C4-2B (cell line): ENCODE results near the gene ZNRF1.

Experiments used
- H3K27ac ChIP-seq: fragments of 450-650 bp; 2 replicates; pipeline ENCODE4 v1.5.1; 2017
- ZFX ChIP-seq: fragments of 450-650 bp; IDR thresholded peaks from 2 replicates; pipeline ENCODE4 v1.6.1; 2017
- TF ChIP-seq, protein P1 (sequence below): fragments of 450-650 bp; conservative IDR thresholded peaks from 2 replicates; pipeline ENCODE4 v1.5.1; 2017; ENCODE audit warnings: mild to moderate bottlenecking

Gene ZNRF1

GRCh38 chr16:75081179-75081859 lies 82.5 kb downstream of the ZNRF1 start:
- peak overlapping the region; percentile 76 for H3K27ac ChIP-seq
- TF ChIP-seq, protein P1, sequence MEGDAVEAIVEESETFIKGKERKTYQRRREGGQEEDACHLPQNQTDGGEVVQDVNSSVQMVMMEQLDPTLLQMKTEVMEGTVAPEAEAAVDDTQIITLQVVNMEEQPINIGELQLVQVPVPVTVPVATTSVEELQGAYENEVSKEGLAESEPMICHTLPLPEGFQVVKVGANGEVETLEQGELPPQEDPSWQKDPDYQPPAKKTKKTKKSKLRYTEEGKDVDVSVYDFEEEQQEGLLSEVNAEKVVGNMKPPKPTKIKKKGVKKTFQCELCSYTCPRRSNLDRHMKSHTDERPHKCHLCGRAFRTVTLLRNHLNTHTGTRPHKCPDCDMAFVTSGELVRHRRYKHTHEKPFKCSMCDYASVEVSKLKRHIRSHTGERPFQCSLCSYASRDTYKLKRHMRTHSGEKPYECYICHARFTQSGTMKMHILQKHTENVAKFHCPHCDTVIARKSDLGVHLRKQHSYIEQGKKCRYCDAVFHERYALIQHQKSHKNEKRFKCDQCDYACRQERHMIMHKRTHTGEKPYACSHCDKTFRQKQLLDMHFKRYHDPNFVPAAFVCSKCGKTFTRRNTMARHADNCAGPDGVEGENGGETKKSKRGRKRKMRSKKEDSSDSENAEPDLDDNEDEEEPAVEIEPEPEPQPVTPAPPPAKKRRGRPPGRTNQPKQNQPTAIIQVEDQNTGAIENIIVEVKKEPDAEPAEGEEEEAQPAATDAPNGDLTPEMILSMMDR: no peak
- no peak for TF ChIP-seq ZFX

DNA sequence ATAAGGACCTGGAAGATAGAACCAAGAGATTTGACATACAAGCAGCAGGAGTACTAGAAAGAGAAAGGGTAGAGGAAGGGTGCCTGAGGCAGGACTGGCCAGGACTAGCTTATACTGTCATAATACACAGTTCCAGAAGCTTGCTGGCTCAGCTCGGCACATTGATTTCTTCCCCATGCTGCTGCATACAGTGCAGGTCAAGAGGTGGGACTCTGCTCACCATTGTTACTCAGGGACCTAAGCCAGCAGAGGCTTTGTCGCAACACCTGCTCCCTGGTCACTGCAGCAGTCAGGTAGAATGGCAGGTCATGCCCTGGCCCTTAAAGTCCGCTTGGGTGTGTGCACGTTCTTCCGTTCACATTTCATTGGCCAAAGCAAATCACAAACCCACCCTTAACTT lies 85.0 kb downstream of the ZNRF1 start:
- no peak overlapping the region for H3K27ac ChIP-seq
- TF ChIP-seq ZFX: no peak
- TF ChIP-seq, protein P1: no peak

DNA sequence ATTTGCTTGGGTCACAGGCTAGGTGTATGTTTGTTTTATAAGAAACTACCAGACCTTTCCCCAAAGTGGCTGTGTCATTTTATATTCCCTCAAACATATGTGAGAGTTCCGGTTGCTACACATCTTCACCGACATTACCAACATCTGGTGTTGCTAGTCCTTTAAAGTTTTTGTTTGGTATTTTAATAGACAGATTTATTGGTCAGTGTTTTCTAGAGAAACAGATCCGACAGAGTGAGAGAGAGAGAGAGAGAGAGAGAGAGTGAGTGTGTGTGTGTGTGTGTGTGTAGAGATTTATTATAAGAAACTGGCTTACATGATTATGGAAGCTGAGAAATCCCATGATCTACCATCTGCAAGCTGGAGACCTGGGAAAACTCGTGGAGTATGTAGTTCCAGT lies 86.7 kb downstream of the ZNRF1 start:
- no peak overlapping the region for H3K27ac ChIP-seq

DNA sequence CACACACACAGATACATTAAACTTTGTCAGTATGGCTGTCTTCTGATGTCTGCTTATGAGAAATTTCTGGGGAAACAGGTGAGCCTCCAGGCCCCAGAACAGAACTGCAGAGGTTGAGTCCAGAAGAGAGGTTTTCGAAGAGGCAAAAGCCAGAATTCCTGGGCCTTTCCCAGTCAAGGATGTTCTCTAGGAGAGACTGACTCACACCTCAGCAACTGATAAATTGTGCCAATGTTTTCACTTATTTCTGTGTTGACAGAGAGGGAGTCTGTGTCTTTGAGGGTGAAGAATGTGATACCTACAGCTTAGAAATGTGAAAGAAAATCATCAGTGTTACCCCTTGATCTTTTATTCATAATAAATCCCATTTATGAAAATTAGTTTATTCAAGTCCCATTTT lies 87.5 kb downstream of the ZNRF1 start:
- H3K27ac ChIP-seq: no peak overlapping the region

More for the DNA sequence above, 86.7 kb downstream of the ZNRF1 start:
- TF ChIP-seq, protein P1: no peak
- TF ChIP-seq ZFX: no peak

GRCh38 chr16:75086688-75087374 lies 88.0 kb downstream of the ZNRF1 start:
- H3K27ac ChIP-seq: no peak overlapping the region
- TF ChIP-seq, protein P1: no peak

More for the DNA sequence above, 87.5 kb downstream of the ZNRF1 start:
- TF ChIP-seq, protein P1: no peak
- no peak for TF ChIP-seq ZFX

DNA sequence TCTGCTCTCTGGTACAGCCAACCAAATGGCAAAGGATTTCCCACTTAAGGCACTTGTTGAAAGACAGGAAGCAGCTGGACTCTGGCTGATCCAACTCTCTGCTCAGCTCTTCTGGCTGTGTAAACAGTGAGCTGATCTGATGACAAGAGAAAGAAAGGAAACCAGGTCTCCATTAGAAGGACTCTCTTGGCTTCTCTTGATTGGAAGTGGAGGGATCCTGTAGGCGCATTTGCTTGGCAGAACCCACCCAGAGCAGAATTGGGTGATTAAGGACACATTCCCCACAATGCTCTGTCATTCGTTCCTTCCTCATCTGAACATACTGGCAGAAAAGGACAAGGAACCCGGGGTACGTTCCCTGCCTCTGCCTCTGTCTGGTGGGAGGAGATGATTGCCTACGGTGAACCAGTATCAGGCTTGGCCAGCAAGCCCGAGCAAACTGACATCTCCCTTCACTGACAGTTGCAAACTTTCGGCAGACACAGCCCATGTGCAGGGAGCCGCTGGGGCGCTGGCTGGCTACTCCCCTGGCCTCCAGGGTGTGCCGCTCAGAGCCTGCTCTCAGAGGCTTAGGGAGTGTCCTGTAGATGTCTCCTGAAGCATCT lies 88.7 kb downstream of the ZNRF1 start:
- no peak for TF ChIP-seq ZFX
- TF ChIP-seq, protein P1: no peak
- H3K27ac ChIP-seq: no peak overlapping the region

- no peak overlapping the region for H3K27ac ChIP-seq
- TF ChIP-seq, protein P1: no peak
- TF ChIP-seq ZFX: no peak
Measured at GRCh38 chr16:75088216-75088615, 89.4 kb downstream of the ZNRF1 start.
